Umbilical cord (tissue), 2 donors: Measurements from ENCODE around the gene SACS. TPM values are rescaled to one million over a fixed set of nuclear protein-coding genes. Genes with fewer than 3 reads are reported as not detected.
A peak's percentile ranks its signal among the peaks of the same experiment; 100 is the strongest.
"Not testable (repeated sequence)": the region's sequence is repeated elsewhere in the genome, so short reads cannot be mapped to it uniquely, and the experiment has no call there.

Source experiments
- DNase-seq: peaks from one replicate; pipeline ENCODE4 v3.0.0-alpha.2; 2015; ENCODE audit warnings: low spot score
- total RNA-seq: library from RNA; depleted of rRNA; stranded (reverse); fragments of >200 nt; gene quantifications from one replicate; pipeline ENCODE4 v1.2.3, GENCODE V29; 2014; ENCODE audit warnings: low replicate concordance; ENCODE audit not compliant: insufficient read depth

Gene SACS
- total RNA-seq, 1 donor from 2014 or later, result 118 TPM

- DNase-seq, result no peak
These were observed 21.8 kb downstream of the SACS start for GRCh38 chr13:23411706-23412105.

- no peak for DNase-seq
These were observed 22.3 kb downstream of the SACS start for GRCh38 chr13:23411220-23411619.

GRCh38 chr13:23408026-23408425 lies 25.5 kb downstream of the SACS start:
- no peak for DNase-seq

GRCh38 chr13:23401156-23401555 lies 32.3 kb downstream of the SACS start:
- DNase-seq, result not testable (repeated sequence)

GRCh38 chr13:23399347-23399746 lies 34.2 kb downstream of the SACS start:
- no peak for DNase-seq

DNA sequence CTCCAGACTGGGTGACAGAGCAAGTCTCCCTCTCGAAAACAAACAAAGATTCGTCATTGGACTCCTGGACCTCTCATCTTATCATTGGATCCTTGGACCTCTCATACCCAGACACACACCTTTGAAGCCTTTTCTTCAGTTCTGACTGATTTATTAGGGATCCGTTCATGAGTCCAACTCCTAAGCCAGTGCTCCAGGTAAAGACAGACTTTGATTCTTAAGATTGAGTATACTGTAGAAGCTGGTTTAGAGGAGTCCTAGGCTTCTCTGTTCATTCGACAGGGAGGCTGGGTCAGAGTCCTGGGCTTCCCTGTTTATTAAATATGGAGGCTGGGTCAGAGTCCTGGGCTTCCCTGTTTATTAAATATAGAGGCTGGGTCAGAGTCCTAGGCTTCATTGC lies 38.7 kb downstream of the SACS start:
- no peak for DNase-seq

DNA sequence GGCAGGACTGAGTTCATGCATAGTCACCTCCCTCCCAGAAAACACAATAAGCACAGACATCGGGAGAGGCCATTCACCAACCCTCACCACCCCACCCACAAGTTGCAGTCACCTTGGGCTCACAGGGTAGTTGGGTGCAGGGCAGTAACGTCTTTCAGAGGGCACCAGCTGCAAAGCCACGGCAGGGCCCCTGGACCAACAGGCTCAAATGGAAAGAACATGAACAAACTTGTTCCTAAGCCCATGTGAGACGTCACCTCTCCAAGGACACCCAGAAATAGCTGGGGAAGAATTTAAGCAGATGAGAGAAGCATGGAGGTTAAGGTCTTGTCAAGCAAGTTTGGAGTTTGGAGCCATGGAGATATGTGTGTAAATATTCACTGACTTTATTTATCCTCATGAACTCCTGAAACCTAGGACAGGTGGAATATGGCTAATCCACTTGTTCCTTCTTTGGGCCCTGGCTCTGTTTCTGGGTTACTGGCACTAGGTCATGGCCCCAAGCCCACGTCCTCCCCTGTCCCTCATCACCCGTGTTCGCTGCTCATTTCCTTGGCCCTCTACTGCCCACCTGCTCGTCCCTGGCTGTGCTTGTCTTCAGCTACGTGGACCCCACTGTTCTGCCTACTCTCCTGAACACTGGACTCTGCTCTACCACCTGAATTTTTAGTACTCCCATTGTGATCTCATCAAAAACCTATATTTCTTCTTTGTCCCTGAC lies 40.4 kb downstream of the SACS start:
- no peak for DNase-seq

GRCh38 chr13:23392313-23392712 lies 41.2 kb downstream of the SACS start:
- DNase-seq, result no peak

DNA sequence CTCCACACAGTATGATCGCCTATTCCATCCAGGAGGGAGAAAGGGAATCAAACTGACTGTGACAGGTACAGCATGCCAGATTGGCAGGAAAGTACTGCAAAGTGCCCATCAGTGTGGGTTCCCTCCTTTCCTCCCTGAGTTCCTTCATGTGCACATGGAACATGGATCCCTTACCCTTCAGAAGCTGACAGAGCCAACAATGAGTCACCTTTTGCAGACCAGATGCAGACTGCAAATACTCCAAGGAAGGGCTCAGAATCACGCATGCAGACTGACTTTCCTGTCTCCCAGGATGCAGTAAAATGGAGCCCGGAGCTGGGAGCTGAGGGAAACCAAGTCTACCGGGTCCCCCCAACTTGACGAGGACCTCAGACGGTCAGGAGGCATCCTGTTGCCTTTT lies 41.8 kb downstream of the SACS start:
- no peak for DNase-seq

DNA sequence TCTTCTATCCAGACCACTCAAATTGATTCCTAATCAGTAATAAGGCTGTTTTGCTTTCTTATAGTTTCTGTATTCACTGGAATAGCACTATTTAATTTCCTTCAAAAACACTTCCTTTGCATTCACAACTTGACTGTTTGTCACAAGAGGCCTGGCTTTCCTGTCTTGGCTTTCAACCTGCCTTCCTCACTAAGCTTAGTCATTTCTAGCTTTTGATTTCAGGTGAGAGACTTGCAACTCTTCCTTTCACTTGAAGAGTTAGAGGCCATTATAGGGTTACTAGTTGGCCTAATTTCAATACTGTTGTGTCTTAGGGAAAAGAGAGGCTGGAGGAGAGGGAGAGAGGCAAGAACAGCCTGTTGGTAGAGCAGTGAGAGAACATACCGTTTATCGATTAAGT lies 47.0 kb downstream of the SACS start:
- DNase-seq, result no peak

DNA sequence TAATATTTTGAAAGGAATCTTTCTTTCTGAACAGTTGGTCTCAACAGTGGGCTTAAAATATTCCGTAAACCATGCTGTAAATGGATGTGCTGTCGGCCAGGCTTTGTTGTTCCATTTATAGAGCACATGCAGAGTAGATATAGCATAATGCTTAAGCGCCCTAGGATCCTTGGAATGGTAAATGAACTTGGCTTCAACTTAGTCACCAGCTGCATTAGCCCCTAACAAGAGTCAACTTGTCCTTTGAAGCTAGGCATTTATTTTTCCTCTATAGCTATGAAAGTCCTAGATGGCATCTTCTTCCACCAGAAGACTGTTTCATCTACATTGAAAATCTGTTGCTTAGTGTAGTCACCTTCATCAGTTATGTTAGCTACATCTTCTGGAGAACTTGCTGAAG lies 47.6 kb downstream of the SACS start:
- DNase-seq, result no peak

GRCh38 chr13:23384111-23384510 lies 49.4 kb downstream of the SACS start:
- DNase-seq, result no peak

- DNase-seq, result no peak
These were observed 50.4 kb downstream of the SACS start for GRCh38 chr13:23383151-23383550.

- DNase-seq, result no peak
These were observed 51.6 kb downstream of the SACS start for GRCh38 chr13:23381866-23382265.

DNA sequence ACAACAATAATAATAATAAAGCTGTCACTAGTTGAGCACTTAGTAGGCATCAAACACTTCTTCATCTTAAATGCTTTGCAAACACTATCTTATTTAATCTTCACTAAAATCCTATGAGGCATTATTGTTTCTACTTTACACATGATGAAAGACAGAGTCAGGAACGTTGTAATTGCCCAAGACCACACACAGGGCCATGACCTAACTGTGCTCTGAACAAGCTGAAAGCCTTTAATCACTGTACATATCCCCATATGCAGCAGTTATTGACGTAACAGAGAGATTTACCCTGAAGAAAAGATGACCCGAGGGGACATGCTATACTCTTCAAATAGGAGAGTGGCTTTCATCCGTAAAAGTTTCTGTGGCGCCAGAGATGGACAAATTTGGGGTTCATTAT lies 53.0 kb downstream of the SACS start:
- DNase-seq, result peak; percentile 48

DNA sequence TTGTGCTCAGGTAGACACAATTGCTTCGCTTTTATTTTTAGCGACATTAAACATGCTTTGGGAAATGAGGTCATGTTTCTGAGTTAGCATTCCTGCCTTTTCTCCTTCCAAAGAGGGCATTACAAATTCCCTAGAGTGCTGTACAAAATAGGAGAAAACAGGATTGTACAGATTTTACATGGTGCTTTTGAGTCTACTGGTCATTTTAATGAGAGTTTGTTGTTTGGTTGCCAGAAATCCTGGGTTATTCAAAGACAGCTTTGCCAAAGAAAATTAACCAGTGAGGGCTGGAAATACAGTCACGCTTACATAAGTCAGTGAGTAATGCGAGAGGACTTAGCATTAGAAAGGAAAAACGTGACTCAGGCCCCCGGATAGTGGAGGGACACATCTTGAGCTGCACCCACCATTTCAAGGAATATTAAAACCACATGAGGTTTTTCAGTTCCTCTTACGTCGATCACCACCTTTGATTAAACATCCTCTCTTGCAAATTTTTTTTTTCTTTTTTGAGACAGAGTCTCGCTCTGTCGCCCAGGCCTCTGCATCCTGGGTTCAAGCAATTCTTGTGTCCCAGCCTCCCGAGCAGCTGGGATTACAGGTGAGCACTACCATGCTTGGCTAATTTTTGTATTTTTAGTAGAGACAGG lies 55.4 kb downstream of the SACS start:
- DNase-seq, result peak; percentile 88

- DNase-seq, result no peak
These were observed 55.9 kb downstream of the SACS start for GRCh38 chr13:23377579-23377978.

GRCh38 chr13:23375001-23375971 lies 58.2 kb downstream of the SACS start:
- DNase-seq, result peak; percentile 93

GRCh38 chr13:23372264-23372906 lies 61.1 kb downstream of the SACS start:
- DNase-seq, result no peak

DNA sequence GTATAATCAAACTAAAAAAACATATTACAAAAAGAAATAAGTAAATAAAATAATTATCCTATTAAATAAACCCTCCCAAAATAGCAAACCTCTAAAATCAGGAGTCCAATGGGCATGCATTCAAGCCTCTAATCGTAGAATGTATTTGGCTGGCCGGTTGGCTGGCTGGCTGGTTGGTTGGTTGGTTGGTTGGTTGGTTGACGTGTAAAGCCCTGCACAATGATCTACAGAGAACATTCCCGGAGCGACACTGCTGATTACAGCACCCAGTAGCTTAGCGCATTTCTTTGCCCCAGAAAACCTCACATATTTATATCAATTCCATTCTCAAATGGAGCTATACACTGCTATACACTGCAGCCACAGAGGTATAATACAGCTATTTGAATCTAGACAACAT lies 65.6 kb downstream of the SACS start:
- DNase-seq, result no peak

DNA sequence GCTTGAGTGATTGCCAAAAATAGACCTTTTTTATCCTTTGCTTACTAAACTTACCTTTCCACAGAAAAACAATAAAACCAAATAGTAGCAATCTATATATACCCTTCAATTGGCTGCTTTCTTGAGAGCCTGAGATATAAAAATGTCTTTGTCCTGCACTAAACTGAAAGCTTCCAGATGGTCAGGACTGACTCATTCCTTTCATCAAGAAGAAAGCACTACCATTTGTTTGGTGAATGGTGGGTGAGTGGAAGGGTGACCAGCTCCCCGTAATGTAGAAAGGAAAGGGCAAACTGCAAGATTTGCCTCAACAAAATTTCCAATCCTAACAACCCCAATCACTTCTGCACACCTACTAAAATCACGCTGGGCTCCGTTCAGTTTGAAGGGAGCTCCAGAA lies 67.8 kb downstream of the SACS start:
- no peak for DNase-seq

GRCh38 chr13:23359882-23360281 lies 73.6 kb downstream of the SACS start:
- DNase-seq, result no peak
